Suppressor macrophage (primary cell): Measurements from ENCODE around the gene OPCML.

Source experiments
- DNase-seq, 4 experiments: peaks; one replicate each; pipeline ENCODE4 v3.0.0-alpha.2; 2020 to 2022

Gene OPCML

GRCh38 chr11:133350045-133350444 lies 182.3 kb downstream of the OPCML start:
- DNase-seq, result no peak

GRCh38 chr11:133347988-133348387 lies 184.3 kb downstream of the OPCML start:
- DNase-seq, result no peak

GRCh38 chr11:133346137-133346536 lies 186.2 kb downstream of the OPCML start:
- no peak for DNase-seq

- no peak for DNase-seq
These were observed 188.3 kb downstream of the OPCML start for GRCh38 chr11:133343951-133344350.

GRCh38 chr11:133339495-133340140 lies 192.7 kb downstream of the OPCML start:
- no peak for DNase-seq

GRCh38 chr11:133338588-133338987 lies 193.7 kb downstream of the OPCML start:
- DNase-seq, result no peak

GRCh38 chr11:133337951-133338418 lies 194.3 kb downstream of the OPCML start:
- no peak for DNase-seq

GRCh38 chr11:133337193-133337592 lies 195.1 kb downstream of the OPCML start:
- DNase-seq, result no peak

- DNase-seq, result no peak
These were observed 201.3 kb downstream of the OPCML start for GRCh38 chr11:133331031-133331430.

- DNase-seq, result no peak
These were observed 205.5 kb downstream of the OPCML start for GRCh38 chr11:133326849-133327248.

GRCh38 chr11:133326332-133326731 lies 206.0 kb downstream of the OPCML start:
- DNase-seq, result no peak

- no peak for DNase-seq
These were observed 206.6 kb downstream of the OPCML start for GRCh38 chr11:133325711-133326110.

GRCh38 chr11:133323354-133323753 lies 208.9 kb downstream of the OPCML start:
- DNase-seq, result no peak

GRCh38 chr11:133318221-133318620 lies 214.1 kb downstream of the OPCML start:
- no peak for DNase-seq

- no peak for DNase-seq
These were observed 221.1 kb downstream of the OPCML start for GRCh38 chr11:133311230-133311629.

- no peak for DNase-seq
These were observed 226.3 kb downstream of the OPCML start for GRCh38 chr11:133306019-133306418.

GRCh38 chr11:133305208-133305956 lies 226.9 kb downstream of the OPCML start:
- no peak for DNase-seq

GRCh38 chr11:133303262-133303661 lies 229.0 kb downstream of the OPCML start:
- no peak for DNase-seq

GRCh38 chr11:133302056-133302455 lies 230.2 kb downstream of the OPCML start:
- no peak for DNase-seq

GRCh38 chr11:133300666-133301065 lies 231.6 kb downstream of the OPCML start:
- DNase-seq, result no peak

- DNase-seq, result no peak
These were observed 240.5 kb downstream of the OPCML start for GRCh38 chr11:133291780-133292179.

- no peak for DNase-seq
These were observed 246.9 kb downstream of the OPCML start for GRCh38 chr11:133285359-133285758.

GRCh38 chr11:133284156-133284555 lies 248.1 kb downstream of the OPCML start:
- no peak for DNase-seq

- DNase-seq, result no peak
These were observed 254.4 kb downstream of the OPCML start for GRCh38 chr11:133277886-133278285.
